ENCODE data around the gene NOL12. TPM values are rescaled to one million over a fixed set of nuclear protein-coding genes. Genes with fewer than 3 reads are reported as not detected.

Gene NOL12
- total and polyA plus RNA-seq, 4 experiments from 2014 or later, result 38.8 to 52.0 (median 51.0) TPM

DNA sequence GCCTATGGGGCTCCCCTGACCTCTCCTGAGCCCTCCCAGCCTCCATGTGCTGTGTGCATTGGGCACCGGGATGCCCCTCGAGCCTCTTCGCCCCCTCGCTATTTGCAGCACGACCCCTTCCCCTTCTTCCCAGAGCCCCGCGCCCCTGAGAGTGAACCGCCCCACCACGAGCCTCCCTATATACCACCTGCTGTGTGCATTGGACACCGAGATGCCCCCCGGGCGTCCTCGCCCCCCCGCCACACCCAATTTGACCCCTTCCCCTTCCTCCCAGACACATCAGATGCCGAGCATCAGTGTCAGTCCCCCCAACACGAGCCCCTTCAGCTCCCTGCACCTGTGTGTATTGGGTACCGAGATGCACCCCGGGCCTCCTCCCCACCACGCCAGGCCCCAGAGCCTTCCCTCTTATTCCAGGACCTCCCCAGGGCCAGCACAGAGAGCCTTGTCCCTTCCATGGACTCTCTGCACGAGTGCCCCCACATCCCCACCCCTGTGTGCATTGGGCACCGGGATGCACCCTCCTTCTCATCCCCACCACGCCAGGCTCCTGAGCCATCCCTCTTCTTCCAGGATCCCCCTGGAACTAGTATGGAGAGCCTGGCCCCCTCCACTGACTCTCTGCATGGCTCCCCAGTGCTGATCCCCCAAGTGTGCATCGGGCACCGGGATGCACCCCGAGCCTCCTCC, 39.6 kb downstream of the NOL12 start:
- intact Hi-C loops (cut with micrococcal nuclease), result no loop called here
- DNase-seq, result no peak
- Mint-ChIP-seq H3K4me3 (no peak overlapping the region), H3K9me3 (no peaks in the 10 kb centered on the region), H3K36me3 (peaks cover 4 to 5% of the 10 kb centered on the region in 2 donors), H3K4me1 (no peaks in the 10 kb centered on the region), H3K27me3 (no peaks in the 10 kb centered on the region), H3K27ac (no peak overlapping the region)
- no peak overlapping the region for H3K27ac ChIP-seq (ENCODE audit: low read depth, low read length)
- no peaks in the 10 kb centered on the region for H3K9me3 ChIP-seq (ENCODE audit: control insufficient read depth in 1 of 2, low read length in 2 of 2)
- ChIA-PET POLR2A (ENCODE audit: partially characterized antibody) (no interaction called here), CTCF (ENCODE audit: partially characterized antibody) (no interaction called here)
- no peaks in the 10 kb centered on the region for H3K36me3 ChIP-seq (ENCODE audit: insufficient read depth, low read length)
- no peaks in the 10 kb centered on the region for H3K27me3 ChIP-seq (ENCODE audit: insufficient read depth, low read length)
- H3K4me1 ChIP-seq (ENCODE audit: insufficient read depth, low read length), result no peaks in the 10 kb centered on the region
- H3K4me3 ChIP-seq (ENCODE audit: low read length in 2 of 2), result no peak overlapping the region

DNA sequence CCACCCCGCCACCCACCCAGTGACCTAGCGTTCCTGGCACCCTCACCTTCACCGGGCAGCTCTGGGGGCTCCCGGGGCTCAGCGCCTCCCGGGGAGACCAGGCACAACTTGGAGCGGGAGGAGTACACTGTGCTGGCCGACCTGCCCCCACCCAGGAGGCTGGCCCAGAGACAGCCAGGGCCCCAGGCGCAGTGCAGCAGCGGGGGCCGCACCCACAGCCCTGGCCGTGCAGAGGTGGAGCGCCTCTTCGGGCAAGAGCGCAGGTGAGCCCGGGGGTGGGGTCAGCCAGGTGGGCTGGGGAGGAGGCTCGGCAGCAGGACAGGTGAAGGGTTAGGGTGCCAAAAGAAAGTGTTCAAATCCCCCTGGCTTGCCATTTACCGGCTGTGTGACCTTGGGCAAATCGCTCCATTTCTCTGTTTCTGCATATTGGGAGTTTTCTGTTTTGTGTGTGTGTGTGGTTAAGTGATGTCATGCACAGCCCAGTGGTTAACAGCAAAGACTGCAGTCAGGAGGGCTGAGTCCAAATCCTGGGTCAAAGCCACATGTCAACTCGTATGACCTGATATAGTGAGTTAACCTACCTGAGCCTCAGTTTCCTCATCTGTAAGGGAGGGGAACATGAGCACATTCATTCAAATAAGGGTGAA, 40.2 kb downstream of the NOL12 start:
- H3K4me1 ChIP-seq (ENCODE audit: insufficient read depth, low read length), result no peaks in the 10 kb centered on the region
- peaks cover 4 to 5% of the 10 kb centered on the region in 2 donors for H3K36me3 Mint-ChIP-seq
- CTCF ChIA-PET (ENCODE audit: partially characterized antibody), result no interaction called here
- H3K4me3 Mint-ChIP-seq, result no peak overlapping the region
- DNase-seq, result no peak
- H3K9me3 ChIP-seq (ENCODE audit: control insufficient read depth in 1 of 2, low read length in 2 of 2), result no peaks in the 10 kb centered on the region
- H3K36me3 ChIP-seq (ENCODE audit: insufficient read depth, low read length), result no peaks in the 10 kb centered on the region
- no peaks in the 10 kb centered on the region for H3K9me3 Mint-ChIP-seq
- no peak overlapping the region for H3K27ac Mint-ChIP-seq
- H3K4me1 Mint-ChIP-seq, result no peaks in the 10 kb centered on the region
- H3K27me3 ChIP-seq (ENCODE audit: insufficient read depth, low read length), result no peaks in the 10 kb centered on the region
- H3K27me3 Mint-ChIP-seq, result no peaks in the 10 kb centered on the region
- no peak overlapping the region for H3K4me3 ChIP-seq (ENCODE audit: low read length in 2 of 2)
- POLR2A ChIA-PET (ENCODE audit: partially characterized antibody), result no interaction called here
- no peak overlapping the region for H3K27ac ChIP-seq (ENCODE audit: low read depth, low read length)
- intact Hi-C loops (cut with micrococcal nuclease), result no loop called here

DNA sequence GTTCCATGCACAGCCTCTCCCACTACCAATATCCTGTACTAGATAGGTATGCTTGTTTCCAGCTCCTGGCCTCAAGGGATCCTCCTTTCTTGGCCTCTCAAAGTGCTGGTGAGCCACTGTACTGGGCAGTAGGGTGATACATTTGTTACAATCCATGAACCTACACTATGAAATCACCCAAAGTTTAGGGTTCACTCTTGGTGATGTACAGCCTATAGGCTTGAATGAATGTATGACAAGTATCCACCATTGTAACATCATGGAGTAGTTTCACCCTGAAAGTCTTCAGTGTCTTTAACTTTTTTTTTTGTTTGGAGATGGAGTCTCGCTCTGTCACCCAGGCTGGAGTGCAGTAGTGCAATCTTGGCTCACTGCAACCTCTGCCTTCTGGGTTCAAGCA, 42.5 kb downstream of the NOL12 start:
- Histone ChIP-seq H3K36me3 (ENCODE audit: insufficient read depth, low read length) (no peaks in the 10 kb centered on the region), H3K27ac (ENCODE audit: low read depth, low read length) (no peak overlapping the region), H3K9me3 (ENCODE audit: control insufficient read depth in 1 of 2, low read length in 2 of 2) (no peaks in the 10 kb centered on the region), H3K4me1 (ENCODE audit: insufficient read depth, low read length) (no peaks in the 10 kb centered on the region), H3K27me3 (ENCODE audit: insufficient read depth, low read length) (no peaks in the 10 kb centered on the region), H3K4me3 (ENCODE audit: low read length in 2 of 2) (no peak overlapping the region)
- Mint-ChIP-seq H3K9me3 (no peaks in the 10 kb centered on the region), H3K36me3 (peaks cover 4 to 5% of the 10 kb centered on the region in 2 donors), H3K27me3 (no peaks in the 10 kb centered on the region), H3K4me3 (no peak overlapping the region), H3K27ac (no peak overlapping the region), H3K4me1 (no peaks in the 10 kb centered on the region)
- intact Hi-C loops (cut with micrococcal nuclease), result no loop called here
- ChIA-PET CTCF (ENCODE audit: partially characterized antibody) (no interaction called here), POLR2A (ENCODE audit: partially characterized antibody) (no interaction called here)
- DNase-seq, result no peak

GRCh38 chr22:37731804-37732471, 45.8 kb downstream of the NOL12 start:
- H3K4me3 ChIP-seq (ENCODE audit: low read length in 2 of 2), result no peak overlapping the region
- Mint-ChIP-seq H3K9me3 (no peaks in the 10 kb centered on the region), H3K4me3 (no peak overlapping the region), H3K36me3 (no peaks in the 10 kb centered on the region), H3K4me1 (no peaks in the 10 kb centered on the region), H3K27ac (no peak overlapping the region), H3K27me3 (no peaks in the 10 kb centered on the region)
- no peaks in the 10 kb centered on the region for H3K36me3 ChIP-seq (ENCODE audit: insufficient read depth, low read length)
- H3K4me1 ChIP-seq (ENCODE audit: insufficient read depth, low read length), result no peaks in the 10 kb centered on the region
- CTCF ChIA-PET (ENCODE audit: partially characterized antibody), result no interaction called here
- H3K27me3 ChIP-seq (ENCODE audit: insufficient read depth, low read length), result no peaks in the 10 kb centered on the region
- H3K27ac ChIP-seq (ENCODE audit: low read depth, low read length), result no peak overlapping the region
- intact Hi-C loops (cut with micrococcal nuclease), result no loop called here
- POLR2A ChIA-PET (ENCODE audit: partially characterized antibody), result no interaction called here
- no peak for DNase-seq
- H3K9me3 ChIP-seq (ENCODE audit: control insufficient read depth in 1 of 2, low read length in 2 of 2), result no peaks in the 10 kb centered on the region

- no peaks in the 10 kb centered on the region for H3K9me3 ChIP-seq (ENCODE audit: control insufficient read depth in 1 of 2, low read length in 2 of 2)
- no peaks in the 10 kb centered on the region for H3K27me3 ChIP-seq (ENCODE audit: insufficient read depth, low read length)
- no peak overlapping the region for H3K27ac ChIP-seq (ENCODE audit: low read depth, low read length)
- peaks cover 0 to under 1% of the 10 kb centered on the region in 2 donors for H3K36me3 Mint-ChIP-seq
- H3K4me3 Mint-ChIP-seq, result no peak overlapping the region
- no peaks in the 10 kb centered on the region for H3K36me3 ChIP-seq (ENCODE audit: insufficient read depth, low read length)
- H3K9me3 Mint-ChIP-seq, result no peaks in the 10 kb centered on the region
- H3K27ac Mint-ChIP-seq, result peak overlapping the region in 2 of 7 donors; percentile 18
- ChIA-PET POLR2A (ENCODE audit: partially characterized antibody) (no interaction called here), CTCF (ENCODE audit: partially characterized antibody) (no interaction called here)
- H3K4me1 ChIP-seq (ENCODE audit: insufficient read depth, low read length), result no peaks in the 10 kb centered on the region
- H3K4me3 ChIP-seq (ENCODE audit: low read length in 2 of 2), result no peak overlapping the region
- no peaks in the 10 kb centered on the region for H3K27me3 Mint-ChIP-seq
- intact Hi-C loops (cut with micrococcal nuclease), result no loop called here
- no peak for DNase-seq
- H3K4me1 Mint-ChIP-seq, result peaks cover 0 to 1% (median 0%) of the 10 kb centered on the region in 4 donors
These were observed 46.8 kb downstream of the NOL12 start for GRCh38 chr22:37732699-37733607.

GRCh38 chr22:37733625-37734401, 47.7 kb downstream of the NOL12 start:
- intact Hi-C loops (cut with micrococcal nuclease), result no loop called here
- Histone ChIP-seq H3K4me3 (ENCODE audit: low read length in 2 of 2) (no peak overlapping the region), H3K4me1 (ENCODE audit: insufficient read depth, low read length) (no peaks in the 10 kb centered on the region), H3K36me3 (ENCODE audit: insufficient read depth, low read length) (no peaks in the 10 kb centered on the region), H3K27me3 (ENCODE audit: insufficient read depth, low read length) (no peaks in the 10 kb centered on the region), H3K27ac (ENCODE audit: low read depth, low read length) (no peak overlapping the region), H3K9me3 (ENCODE audit: control insufficient read depth in 1 of 2, low read length in 2 of 2) (no peaks in the 10 kb centered on the region)
- ChIA-PET CTCF (ENCODE audit: partially characterized antibody) (no interaction called here), POLR2A (ENCODE audit: partially characterized antibody) (interaction anchor here (1.1 kb wide), 1 partner anchor 13 kb away, joined by 3 read pairs; no protein-coding TSS in a partner anchor)
- Mint-ChIP-seq H3K27ac (peak overlapping the region in 2 of 7 donors; percentile 18 to 23), H3K4me1 (peaks cover 0 to 5% (median 0%) of the 10 kb centered on the region in 4 donors), H3K4me3 (no peak overlapping the region), H3K36me3 (peaks cover 0 to 4% of the 10 kb centered on the region in 2 donors), H3K27me3 (no peaks in the 10 kb centered on the region), H3K9me3 (no peaks in the 10 kb centered on the region)
- DNase-seq, result no peak
